ENCODE data around the gene SH3BP4. TPM values are rescaled to one million over a fixed set of nuclear protein-coding genes. Genes with fewer than 3 reads are reported as not detected.

The SH3BP4 gene
- total RNA-seq, 1 donor from 2014 or later: 36.7 TPM

DNA sequence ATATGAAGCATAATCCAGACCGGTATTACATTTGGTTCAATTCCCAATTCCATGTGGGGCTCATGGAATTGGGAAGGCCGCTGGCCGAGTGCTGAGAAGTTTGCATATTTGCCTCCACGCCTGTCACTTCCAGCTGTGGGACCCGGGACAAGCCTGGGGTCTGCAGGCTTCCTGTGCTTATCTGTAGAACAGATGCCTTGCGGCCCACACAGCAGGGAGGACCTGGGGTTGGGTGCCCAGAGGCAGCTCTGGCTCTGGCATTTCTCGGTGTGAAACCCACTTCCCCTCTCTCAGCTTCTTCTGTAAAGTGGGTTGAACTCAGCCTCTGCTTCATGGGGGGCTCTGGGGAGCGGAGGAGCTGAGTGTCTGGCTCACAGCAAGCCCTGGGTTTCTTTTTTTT lies 97.9 kb downstream of the SH3BP4 start:
- TF ChIP-seq, protein P1, sequence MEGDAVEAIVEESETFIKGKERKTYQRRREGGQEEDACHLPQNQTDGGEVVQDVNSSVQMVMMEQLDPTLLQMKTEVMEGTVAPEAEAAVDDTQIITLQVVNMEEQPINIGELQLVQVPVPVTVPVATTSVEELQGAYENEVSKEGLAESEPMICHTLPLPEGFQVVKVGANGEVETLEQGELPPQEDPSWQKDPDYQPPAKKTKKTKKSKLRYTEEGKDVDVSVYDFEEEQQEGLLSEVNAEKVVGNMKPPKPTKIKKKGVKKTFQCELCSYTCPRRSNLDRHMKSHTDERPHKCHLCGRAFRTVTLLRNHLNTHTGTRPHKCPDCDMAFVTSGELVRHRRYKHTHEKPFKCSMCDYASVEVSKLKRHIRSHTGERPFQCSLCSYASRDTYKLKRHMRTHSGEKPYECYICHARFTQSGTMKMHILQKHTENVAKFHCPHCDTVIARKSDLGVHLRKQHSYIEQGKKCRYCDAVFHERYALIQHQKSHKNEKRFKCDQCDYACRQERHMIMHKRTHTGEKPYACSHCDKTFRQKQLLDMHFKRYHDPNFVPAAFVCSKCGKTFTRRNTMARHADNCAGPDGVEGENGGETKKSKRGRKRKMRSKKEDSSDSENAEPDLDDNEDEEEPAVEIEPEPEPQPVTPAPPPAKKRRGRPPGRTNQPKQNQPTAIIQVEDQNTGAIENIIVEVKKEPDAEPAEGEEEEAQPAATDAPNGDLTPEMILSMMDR (IDR thresholded peaks at IDR 0.05): no peak
- no peak overlapping the region for H3K4me3 ChIP-seq
- H3K27ac ChIP-seq: no peak overlapping the region
- H3K4me1 ChIP-seq: peaks cover 6 to 13% of the 10 kb centered on the region in 2 donors
- no peaks in the 10 kb centered on the region for H3K9me3 ChIP-seq
- H3K27me3 ChIP-seq: no peaks in the 10 kb centered on the region
- DNase-seq (ENCODE audit: low spot score in 2 of 2): peak in 1 of 2 donors; percentile 39
- intact Hi-C loops (cut with DNase I): loop anchor here (2.0 to 5.0 kb wide), 2 partner anchors 67 to 97 kb away; partner anchors contain the start of gene SH3BP4
- H3K36me3 ChIP-seq: peaks cover 6 to 29% of the 10 kb centered on the region in 2 donors

DNA sequence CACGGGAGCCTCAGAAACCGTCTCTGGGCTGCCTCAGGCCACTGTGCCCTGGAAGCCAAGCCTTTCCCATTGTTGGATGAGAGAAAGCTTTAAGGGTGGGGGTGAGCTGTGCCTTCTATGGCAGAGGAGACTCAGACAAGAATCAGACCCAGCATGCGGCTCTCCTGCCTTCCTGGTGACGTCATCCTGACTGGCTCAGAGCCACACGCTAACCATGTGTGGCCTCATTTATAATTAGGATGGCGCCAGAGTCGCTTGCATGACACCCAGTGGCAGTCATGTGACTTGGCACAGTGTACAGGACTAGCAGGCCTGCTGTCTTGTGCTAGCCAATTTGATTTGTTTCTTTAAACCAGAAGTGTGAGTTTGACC lies 99.1 kb downstream of the SH3BP4 start:
- H3K27ac ChIP-seq: peak overlapping the region; percentile 47 to 67
- TF ChIP-seq, protein P1 (IDR thresholded peaks at IDR 0.05): no peak
- peaks cover 6 to 32% of the 10 kb centered on the region in 2 donors for H3K36me3 ChIP-seq
- no peaks in the 10 kb centered on the region for H3K27me3 ChIP-seq
- H3K9me3 ChIP-seq: no peaks in the 10 kb centered on the region
- DNase-seq (ENCODE audit: low spot score in 2 of 2): peak; percentile 90 to 97
- peaks cover 6 to 13% of the 10 kb centered on the region in 2 donors for H3K4me1 ChIP-seq
- H3K4me3 ChIP-seq: no peak overlapping the region
- intact Hi-C loops (cut with DNase I): loop anchor here (2.0 to 5.0 kb wide), 2 partner anchors 69 to 98 kb away; partner anchors contain the start of gene SH3BP4

DNA sequence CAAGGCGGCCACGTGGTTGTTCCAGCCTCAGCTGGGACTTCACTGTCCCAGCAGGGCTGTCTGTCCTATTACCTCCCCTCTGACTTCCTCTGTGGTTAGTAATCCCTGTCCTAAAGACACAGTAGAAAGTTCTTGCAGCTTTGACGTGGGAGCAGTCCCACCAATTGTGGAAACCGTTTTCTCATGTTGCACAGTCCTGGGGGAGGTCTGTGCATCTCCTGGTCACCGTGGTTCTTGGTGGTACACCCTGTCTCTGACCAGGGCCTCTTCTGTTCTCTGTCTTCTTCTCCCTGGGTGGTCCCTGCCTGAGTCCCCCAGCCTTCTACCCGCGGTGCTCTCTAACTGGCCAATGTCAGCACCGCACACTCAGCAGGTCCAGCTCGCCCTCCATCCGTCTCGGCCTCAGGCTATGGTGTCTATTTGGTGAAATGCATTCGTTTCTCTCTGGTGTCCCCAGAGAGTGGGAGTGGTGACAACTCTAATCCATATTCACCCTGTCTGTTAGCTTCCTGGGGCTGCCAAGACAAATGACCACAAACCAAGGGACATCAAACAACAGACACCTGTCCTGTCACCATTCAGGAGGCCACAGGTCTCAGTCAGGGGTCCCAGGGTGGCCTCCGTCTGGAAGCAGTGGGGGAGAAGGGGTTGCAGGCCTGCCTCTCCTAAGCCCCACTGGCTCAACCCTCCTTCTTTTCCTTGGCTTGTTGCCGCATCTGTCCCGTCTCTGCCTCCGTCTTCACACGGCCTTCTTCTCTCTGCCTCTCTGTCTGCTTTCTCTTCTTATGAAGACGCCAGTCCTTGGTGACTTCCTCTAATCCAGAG lies 99.8 kb downstream of the SH3BP4 start:
- Histone ChIP-seq H3K4me3 (no peak overlapping the region), H3K27me3 (no peaks in the 10 kb centered on the region), H3K27ac (peak overlapping the region; percentile 47 to 67), H3K36me3 (peaks cover 6 to 30% of the 10 kb centered on the region in 2 donors), H3K4me1 (peaks cover 6 to 13% of the 10 kb centered on the region in 2 donors), H3K9me3 (no peaks in the 10 kb centered on the region)
- intact Hi-C loops (cut with DNase I): loop anchor here (2.0 to 5.0 kb wide), 2 partner anchors 69 to 99 kb away; partner anchors contain the start of gene SH3BP4
- DNase-seq (ENCODE audit: low spot score in 2 of 2): peak in 1 of 2 donors; percentile 65
- TF ChIP-seq, protein P1 (IDR thresholded peaks at IDR 0.05): no peak

DNA sequence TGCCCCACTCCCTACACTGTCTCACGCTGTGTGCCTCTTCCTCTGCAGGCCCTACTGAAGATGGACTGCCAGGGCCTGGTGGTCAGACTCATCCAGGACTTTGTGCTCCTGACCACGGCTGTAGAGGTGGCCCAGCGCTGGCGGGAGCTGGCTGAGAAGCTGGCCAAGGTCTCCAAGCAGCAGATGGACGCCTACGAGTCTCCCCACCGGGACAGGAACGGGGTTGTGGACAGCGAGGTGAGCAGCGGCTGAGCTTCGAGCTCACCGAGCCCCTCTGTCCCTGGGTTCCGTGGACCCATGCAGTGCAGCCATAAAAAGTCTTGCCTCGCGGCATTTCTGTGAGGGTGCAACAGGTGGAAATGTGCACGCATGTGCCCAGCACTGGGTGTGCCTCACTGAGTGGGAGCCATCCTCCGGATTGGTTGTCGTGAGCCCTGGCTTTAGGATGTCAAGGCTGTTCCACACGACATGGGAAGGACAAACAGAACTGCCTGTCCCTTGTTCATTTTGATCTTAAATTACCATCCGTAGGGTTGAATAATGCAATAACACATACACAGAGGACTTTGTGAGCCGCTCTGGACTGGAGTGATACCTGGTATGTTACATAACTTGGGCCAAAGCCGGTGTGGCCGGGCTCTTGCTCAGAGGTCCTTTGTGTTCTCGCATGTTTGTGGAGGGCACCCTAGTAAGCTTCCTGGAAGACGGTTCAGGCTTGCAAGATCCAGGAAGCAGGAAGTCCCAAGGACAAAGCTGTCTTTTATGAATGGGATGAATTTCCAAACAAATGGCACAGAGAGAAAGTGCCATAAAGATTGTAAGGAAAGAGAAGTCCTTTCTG lies 100.9 kb downstream of the SH3BP4 start:
- H3K27ac ChIP-seq: peak overlapping the region in 1 of 2 donors; percentile 19
- DNase-seq (ENCODE audit: low spot score in 2 of 2): peak in 1 of 2 donors; percentile 58
- no peaks in the 10 kb centered on the region for H3K27me3 ChIP-seq
- H3K36me3 ChIP-seq: peaks cover 6 to 30% of the 10 kb centered on the region in 2 donors
- TF ChIP-seq, protein P1 (IDR thresholded peaks at IDR 0.05): no peak
- intact Hi-C loops (cut with DNase I): loop anchor here (5.0 kb wide), 1 partner anchor 70 kb away; no protein-coding TSS in a partner anchor
- H3K4me1 ChIP-seq: peaks cover 6 to 13% of the 10 kb centered on the region in 2 donors
- H3K4me3 ChIP-seq: no peak overlapping the region
- no peaks in the 10 kb centered on the region for H3K9me3 ChIP-seq

DNA sequence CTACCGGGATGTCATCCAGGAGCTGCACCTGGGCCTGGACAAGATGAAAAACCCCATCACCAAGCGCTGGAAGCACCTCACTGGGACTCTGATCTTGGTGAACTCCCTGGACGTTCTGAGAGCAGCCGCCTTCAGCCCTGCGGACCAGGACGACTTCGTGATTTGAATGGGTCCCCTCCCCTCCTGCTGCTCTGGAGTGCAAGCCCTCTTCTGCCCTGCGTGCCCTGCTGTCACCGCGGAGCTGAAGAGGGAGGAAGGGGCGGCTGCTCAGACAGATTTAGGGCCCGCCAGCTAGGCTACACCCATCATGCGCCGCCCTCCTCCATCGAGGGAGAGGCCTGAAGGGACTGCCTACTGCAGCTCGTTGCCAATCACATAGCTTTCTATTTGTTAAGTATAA lies 101.8 kb downstream of the SH3BP4 start:
- TF ChIP-seq, protein P1 (IDR thresholded peaks at IDR 0.05): no peak
- intact Hi-C loops (cut with DNase I): loop anchor here (5.0 kb wide), 1 partner anchor 71 kb away; no protein-coding TSS in a partner anchor
- H3K4me1 ChIP-seq: peaks cover 6 to 13% of the 10 kb centered on the region in 2 donors
- no peaks in the 10 kb centered on the region for H3K9me3 ChIP-seq
- peaks cover 6 to 30% of the 10 kb centered on the region in 2 donors for H3K36me3 ChIP-seq
- no peaks in the 10 kb centered on the region for H3K27me3 ChIP-seq
- no peak overlapping the region for H3K27ac ChIP-seq
- DNase-seq (ENCODE audit: low spot score in 2 of 2): peak in 1 of 2 donors; percentile 50
- H3K4me3 ChIP-seq: no peak overlapping the region
